ENCODE data around the gene HNF4A.
"Not testable (repeated sequence)": the region's sequence is repeated elsewhere in the genome, so short reads cannot be mapped to it uniquely, and the experiment has no call there.

HNF4A gene

GRCh38 chr20:44468044-44468782 lies 112.7 kb downstream of the HNF4A start:
- TF ChIP-seq, protein P1, sequence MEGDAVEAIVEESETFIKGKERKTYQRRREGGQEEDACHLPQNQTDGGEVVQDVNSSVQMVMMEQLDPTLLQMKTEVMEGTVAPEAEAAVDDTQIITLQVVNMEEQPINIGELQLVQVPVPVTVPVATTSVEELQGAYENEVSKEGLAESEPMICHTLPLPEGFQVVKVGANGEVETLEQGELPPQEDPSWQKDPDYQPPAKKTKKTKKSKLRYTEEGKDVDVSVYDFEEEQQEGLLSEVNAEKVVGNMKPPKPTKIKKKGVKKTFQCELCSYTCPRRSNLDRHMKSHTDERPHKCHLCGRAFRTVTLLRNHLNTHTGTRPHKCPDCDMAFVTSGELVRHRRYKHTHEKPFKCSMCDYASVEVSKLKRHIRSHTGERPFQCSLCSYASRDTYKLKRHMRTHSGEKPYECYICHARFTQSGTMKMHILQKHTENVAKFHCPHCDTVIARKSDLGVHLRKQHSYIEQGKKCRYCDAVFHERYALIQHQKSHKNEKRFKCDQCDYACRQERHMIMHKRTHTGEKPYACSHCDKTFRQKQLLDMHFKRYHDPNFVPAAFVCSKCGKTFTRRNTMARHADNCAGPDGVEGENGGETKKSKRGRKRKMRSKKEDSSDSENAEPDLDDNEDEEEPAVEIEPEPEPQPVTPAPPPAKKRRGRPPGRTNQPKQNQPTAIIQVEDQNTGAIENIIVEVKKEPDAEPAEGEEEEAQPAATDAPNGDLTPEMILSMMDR (IDR thresholded peaks at IDR 0.05) = no peak
- no peak for TF ChIP-seq ZFX (IDR thresholded peaks at IDR 0.05; ENCODE audit: borderline replicate concordance)
- H3K27ac ChIP-seq = no peak overlapping the region

GRCh38 chr20:44470327-44470726 lies 114.8 kb downstream of the HNF4A start:
- TF ChIP-seq, protein P1 (IDR thresholded peaks at IDR 0.05) = no peak
- TF ChIP-seq ZFX (IDR thresholded peaks at IDR 0.05; ENCODE audit: borderline replicate concordance) = no peak
- no peak overlapping the region for H3K27ac ChIP-seq

- H3K27ac ChIP-seq = no peak overlapping the region
- TF ChIP-seq ZFX (IDR thresholded peaks at IDR 0.05; ENCODE audit: borderline replicate concordance) = no peak
- TF ChIP-seq, protein P1 (IDR thresholded peaks at IDR 0.05) = peak; percentile 67
Observed at GRCh38 chr20:44471481-44471882, 116.0 kb downstream of the HNF4A start.

- not testable (repeated sequence) for H3K27ac ChIP-seq
Observed at GRCh38 chr20:44472283-44472682, 116.8 kb downstream of the HNF4A start.

DNA sequence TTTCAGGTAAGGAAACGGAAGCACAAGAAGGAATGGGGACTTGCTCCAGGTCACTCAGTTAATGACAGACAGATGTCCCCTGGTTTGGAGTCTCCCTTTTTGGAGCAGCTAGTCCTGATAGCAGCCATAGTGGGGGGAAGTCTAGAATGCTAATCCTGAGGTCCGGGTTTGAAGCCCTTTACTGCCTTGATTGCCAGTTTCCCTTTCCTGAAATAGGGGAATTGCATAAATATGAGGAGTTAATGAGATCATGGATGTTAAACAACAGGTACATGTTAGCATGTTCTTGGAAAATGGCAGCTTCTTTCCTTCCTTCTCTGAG lies 119.8 kb downstream of the HNF4A start:
- TF ChIP-seq, protein P1 (IDR thresholded peaks at IDR 0.05) = no peak
- TF ChIP-seq ZFX (IDR thresholded peaks at IDR 0.05; ENCODE audit: borderline replicate concordance) = no peak
- peak overlapping the region; percentile 40; the same call in 1 of the 2 replicates for H3K27ac ChIP-seq

DNA sequence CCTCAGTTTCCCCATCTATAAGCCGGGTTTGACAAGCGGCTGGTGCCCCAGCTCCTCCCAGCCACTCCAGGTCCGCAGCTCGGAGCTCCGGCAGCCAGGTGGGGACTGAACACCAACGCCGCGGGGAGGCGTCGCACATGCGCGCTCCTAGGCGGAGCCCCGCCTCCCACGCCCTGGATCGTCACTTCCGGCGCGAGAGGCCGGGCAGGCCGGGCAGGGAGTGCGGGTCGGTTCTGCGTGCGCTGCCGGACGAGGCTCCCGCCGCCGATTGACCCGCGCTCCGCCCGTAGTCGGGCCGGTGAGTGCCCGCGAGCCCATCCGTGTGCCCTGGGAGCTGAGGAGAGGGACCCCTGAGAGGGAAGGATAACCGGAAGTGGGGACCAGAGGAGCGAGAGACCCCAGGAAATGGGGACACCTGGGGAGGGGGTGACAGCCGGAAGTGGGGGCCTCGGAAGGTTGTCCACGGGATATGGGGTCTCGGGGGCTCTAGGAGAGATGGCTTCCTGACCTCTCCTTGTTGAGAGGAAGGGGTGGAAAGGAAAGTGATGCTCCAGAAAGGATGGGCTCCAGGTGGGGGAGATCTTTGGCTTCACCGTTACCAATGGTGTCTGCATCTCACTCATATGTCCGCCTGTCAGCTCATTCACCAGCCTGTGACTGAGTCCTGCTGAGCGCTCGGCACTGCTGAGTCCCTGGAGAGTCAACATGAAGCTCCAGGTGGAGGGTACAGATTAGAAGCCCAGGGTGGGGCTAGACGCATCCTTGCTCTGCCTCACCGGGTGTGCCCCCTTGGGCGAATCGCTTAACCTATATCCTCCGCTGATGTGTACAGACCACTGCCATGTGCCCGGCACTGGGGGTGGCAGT lies 120.4 kb downstream of the HNF4A start, which contains the start of gene TTPAL:
Gene TTPAL, plus strand, starts transcription at position 181 of the 867 bp plus-strand sequence. CDS start 4,126 bp downstream, outside the sequence.
- no peak for TF ChIP-seq ZFX (IDR thresholded peaks at IDR 0.05; ENCODE audit: borderline replicate concordance)
- TF ChIP-seq, protein P1 (IDR thresholded peaks at IDR 0.05) = peak; percentile 32
- H3K27ac ChIP-seq = peak within 1 kb of the TSS; percentile 40; the same call in 1 of the 2 replicates

GRCh38 chr20:44477151-44477550 lies 121.7 kb downstream of the HNF4A start:
- TF ChIP-seq ZFX (IDR thresholded peaks at IDR 0.05; ENCODE audit: borderline replicate concordance) = no peak
- TF ChIP-seq, protein P1 (IDR thresholded peaks at IDR 0.05) = no peak
- H3K27ac ChIP-seq = no peak overlapping the region

All from 22Rv1 (cell line).